NCI-H526 (cell line): ENCODE results near the gene F3.
"Not testable (repeated sequence)": the region's sequence is repeated elsewhere in the genome, so short reads cannot be mapped to it uniquely, and the experiment has no call there.

Source experiments
- DNase-seq, 2 experiments: peaks; one replicate each; lab custom pipeline; 2025; lab: John Stamatoyannopoulos, UW

Gene F3

DNA sequence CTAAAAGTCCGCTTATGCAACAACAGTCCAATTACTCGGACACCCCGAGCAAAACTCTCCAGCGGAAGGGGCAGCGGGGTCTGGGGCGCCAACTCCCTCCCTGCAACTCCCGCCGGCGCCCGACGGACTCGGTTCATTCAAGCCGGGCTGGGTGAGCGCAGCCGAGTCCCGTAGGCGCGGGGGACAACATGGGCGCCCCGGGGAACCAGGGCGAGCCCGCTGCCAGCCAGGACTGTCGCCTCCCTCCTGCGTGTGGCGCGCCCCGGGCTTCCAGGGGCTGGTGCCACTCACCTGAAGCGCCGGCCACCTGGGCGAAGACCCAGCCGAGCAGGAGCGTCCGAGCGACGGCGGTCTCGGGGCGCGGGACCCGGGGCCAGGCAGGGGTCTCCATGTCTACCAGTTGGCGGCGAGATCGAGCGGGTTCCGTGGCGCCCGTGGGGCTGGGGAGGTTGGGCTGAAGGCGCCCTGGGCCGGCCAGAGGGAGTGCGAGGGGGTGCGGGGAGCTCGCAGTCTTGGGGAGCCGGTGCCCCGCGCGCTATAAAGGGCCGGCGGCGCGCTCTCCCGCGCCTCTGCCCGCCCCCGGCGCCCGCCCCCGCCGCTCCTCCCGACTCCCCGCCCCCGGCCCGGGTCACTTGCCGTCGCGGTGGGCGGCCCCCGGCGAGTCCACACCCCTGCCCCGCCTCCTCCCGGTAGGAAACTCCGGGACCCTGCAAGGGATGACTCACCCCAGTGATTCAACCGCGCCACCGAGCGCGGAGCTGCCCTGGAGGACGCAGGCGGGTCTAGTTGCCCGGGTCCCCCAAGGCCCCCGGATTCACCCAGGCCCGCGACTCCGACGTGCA lies at the start of gene F3:
Gene F3 (minus strand): TSS at position 514 of the 842 bp plus-strand sequence. CDS start 123 bp downstream, at position 391.
- DNase-seq: peak in 1 of 2 experiments; percentile 80

DNA sequence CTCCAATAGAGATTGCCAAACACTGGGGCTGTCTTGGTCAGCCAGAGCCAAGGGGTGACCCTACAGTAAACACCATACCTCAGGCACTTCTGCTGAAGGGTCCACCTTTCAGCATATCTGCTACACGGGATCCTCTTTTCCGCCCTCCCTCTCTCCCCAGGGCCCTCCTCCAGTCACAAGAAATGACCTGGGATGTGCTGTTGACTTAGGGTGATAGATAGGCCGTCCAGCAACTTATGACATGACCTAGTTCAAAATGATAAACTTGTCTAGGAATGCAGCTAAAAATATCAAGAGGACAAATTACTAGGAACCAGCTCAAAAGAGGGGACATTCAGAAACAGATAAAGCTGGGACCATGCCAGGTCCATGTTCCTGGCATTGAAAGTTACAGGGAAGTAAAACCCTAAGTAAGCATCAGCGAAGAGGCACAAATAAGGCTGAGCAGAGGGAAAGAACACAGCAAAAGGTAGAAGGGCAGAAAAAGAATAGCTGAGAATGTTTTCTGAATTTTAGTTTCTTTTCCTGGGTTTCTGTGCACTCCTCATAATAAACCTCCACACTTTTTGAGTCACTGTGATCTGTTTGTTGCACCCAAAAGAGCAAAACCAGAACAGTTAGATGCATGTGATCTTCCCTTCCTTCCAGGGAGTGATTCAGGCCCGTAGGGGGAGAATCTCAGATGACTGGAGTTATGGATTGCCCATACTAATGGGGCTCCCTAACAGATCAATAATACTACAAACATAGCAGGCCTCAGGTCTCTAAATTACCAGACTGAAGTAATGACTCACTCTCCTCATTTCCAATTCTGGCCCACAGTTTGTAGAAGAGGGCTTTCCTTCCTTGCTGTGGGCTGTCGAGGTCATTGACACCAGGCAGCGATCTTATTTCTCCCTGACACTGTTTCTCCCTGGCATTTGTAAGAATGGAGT lies 48.9 kb upstream of the F3 start:
- DNase-seq: no peak

DNA sequence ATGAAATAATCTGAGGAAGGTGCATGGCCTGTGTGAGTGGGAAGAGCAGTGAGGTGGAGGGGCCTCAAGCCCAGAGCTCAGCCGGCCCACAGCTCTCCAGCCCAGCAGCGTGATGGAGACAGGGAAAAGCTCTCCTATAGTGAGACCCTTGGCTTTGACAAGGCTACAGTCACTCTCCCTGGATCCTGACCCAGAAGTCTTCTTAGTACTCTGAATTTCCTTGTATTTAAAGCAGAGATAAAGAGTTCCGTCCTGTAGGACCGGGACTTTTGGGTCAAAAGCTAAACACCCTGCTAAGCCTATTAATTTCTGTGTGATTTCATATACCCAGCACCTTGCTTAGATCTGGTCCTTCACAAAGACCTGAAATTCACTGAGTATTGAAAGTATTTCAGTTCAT lies 48.2 kb upstream of the F3 start:
- DNase-seq: no peak

DNA sequence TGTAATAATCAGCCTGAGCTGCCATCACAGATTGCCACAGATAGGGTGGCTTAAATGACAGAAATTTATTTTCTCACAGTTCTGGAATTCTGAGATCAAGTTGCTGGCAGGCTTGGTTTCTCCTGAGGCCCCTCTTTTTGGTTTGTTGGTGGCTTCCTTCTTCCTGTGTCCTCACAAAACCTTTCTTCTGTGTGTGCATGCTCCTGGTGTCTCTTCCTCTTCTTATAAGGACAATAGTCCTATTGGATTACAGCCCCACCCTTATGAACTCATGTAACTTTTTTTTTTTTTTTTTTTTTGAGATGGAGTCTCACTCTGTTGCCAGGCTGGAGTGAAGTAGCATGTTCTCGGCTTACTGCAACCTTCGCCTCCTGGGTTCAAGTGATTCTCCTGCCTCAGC lies 41.0 kb upstream of the F3 start:
- no peak for DNase-seq

DNA sequence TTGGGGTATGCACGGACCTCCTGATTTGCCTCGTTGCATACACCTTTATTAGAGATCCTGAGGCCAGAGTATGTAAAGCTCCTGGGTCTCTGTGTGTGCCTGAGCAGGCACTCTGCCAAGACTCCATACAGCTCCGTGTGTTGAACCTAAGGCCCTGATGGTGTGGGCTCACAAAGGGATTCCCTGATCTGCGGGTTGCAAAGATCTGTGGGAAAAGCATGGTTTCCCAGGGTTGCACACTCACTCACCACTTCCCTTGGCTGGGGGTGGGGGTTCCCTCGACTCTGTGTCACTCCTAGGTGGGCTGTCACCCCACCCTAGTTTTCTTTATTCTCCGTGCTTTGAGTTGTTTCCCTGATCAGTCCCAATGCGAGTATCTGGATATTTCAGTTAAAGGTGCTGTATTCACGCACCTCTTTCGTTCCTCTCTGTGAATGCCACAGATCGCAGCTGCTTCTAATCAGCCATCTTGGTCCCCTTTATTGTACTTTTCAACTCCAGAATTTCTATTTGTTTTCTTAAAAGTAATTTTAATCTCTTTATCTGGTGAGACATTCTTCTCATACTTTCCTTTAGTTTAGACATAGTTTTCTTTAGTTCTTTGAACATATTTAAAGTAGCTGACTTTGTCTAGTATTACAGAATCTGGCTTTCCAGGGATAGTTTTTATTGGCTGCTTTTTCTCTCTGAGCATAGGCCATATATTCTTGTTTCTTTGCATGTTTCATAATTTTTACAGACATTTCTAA lies 39.0 kb upstream of the F3 start:
- DNase-seq: no peak

DNA sequence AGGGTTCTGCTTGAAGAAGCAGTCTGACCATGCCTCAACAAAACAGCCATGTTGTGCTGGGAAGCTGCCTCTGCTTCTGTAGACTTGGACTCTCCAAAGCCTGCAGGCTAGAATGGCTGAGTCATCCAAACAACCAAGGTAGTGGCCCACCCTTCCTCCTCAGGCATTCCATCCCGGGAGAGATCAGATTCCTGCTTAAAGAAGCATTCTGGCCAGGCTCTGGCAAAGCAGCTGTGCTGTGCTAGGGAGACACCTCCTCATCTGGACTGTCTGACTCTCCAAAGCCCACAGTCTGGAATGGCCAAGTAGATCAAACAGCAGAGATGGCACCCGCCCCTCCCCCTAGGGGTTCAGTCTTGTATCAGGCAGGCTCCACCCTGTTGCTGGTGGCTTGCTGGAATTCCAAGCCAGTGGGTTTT lies 38.3 kb upstream of the F3 start:
- DNase-seq: no peak

DNA sequence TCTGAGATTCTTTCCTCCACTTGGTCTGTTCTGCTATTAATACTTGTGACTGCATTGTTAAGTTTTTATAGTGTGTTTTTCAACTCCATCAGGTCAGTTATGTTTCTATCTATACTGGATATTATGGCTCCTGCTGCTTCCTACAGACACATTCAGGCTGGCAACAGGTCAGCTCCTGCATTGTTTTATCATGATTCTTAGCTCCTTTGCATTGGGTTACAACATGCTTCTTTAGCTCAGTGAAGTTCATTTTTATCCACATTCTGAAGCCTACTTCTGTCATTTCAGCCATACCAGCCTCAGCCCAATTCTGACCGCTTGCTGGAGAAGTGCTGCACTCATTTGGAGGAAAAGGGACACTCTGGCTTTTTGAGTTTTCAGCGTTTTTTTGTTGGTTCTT lies 37.3 kb upstream of the F3 start:
- no peak for DNase-seq

DNA sequence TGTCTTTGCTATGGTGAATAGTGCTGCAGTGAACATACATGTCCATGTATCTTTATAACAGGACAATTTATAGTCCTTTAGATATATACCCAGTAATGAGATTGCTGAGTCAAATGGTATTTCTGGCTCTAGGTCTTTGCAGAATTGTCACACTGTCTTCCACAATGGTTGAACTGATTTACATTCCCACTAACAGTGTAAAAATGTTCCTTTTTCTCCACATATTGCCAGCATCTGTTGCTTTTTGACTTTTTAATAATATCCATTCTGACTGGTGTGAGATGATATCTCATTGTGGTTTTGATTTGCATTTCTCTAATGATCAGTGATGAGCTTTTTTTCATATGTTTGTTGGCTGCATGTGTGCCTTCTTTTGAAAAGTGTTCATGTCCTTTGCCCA lies 32.4 kb upstream of the F3 start:
- DNase-seq: not testable (repeated sequence)

DNA sequence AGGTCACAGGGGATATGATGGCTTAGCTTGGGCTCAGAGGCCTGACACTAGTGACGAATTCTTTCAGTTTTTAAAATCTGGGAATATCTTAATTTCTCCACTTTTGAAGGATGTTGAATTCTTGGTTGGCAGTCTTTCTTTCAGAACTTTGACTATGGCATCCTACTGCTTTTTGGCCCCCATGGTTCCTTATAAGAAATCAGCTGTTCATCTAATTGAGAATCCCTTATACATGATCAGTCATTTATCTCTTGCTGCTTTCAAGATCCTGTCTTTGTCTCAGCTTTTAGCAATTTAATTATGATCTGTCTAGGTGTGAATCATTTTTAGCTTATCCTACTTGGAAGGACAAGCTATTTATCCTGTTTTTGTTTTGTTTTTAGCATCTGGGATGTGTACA lies 31.2 kb upstream of the F3 start:
- no peak for DNase-seq

DNA sequence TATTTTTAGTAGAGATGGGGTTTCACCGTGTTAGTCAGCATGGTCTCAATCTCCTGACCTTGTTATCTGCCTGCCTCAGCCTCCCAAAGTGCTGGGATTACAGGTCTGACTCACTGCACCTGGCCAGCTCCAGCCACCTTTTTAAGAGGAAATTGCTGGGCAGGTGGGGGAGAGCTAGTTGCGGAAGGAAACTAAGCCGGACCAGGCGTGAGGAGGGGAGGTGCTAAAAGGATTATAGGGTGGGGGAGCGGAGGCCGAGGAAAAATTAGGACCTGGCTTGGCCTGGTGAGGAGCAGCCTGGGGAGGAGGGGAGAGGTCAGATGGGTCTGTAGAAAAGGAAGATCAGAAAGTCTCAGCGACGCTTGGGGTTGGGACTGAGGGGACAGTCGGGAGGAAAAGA lies 29.4 kb upstream of the F3 start:
- not testable (repeated sequence) for DNase-seq

DNA sequence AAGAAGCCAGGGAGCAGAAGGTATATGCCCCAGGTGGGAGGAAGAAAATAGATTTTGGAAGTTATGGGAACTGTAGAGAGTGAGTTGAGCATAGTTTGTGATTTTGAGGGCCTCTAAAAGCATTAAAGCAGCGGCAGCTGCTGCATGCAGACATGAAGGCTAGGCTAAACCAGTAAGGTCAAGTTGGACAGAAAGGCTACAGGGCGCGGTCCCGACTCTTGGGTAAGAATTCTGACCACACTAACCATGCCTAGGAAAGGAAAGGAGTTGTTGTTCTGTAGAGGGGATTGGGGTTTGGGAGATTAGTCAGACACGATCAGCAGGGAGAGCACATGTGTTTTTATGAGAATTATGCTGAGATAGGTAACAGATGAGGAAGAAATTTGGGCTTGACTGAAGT lies 27.2 kb upstream of the F3 start:
- not testable (repeated sequence) for DNase-seq

DNA sequence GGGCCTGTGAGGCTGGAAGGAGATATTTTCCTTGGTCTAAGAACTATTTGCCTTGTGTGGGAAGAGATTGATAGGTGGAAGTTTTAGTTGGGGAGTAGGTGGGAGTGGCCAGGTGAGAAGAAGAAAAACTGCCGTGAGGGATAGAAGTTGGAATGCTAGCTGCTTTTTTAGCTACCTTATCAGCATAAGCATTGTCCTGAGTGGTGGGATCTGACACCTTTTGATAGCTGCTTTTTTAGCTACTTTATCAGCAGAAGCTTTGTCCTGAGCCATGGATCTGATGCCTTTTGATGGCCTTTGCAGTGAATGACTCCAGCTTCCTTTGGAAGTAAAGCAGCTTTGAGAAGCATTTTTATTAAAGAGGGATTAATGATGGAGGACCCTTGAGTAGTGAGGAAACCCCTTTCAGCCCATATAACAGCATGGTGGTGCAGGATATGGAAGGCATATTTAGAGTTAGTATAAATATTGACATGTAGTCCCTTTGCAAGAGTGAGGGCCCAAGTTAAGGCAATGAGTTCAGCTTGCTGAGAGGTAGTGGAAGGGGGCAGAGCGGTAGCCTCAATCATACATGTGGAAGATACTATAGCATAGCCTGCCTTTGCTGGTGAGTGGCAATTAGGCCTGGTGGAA lies 26.5 kb upstream of the F3 start:
- DNase-seq: not testable (repeated sequence)

DNA sequence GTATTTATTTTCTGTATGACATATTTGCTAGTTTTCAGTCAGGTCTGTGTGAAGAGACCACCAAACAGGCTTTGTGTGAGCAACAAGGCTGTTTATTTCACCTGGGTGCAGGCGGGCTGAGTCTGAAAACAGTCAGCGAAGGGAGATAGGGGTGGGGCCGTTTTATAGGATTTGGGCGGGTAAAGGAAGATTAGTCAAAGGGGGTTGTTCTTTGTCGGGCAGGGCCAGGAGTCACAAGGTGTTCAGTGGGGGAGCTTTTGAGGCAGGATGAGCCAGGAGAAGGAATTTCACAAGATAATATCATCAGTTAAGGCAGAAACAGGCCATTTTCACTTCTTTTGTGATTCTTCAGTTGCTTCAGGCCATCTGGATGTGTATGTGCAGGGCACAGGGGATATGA lies 24.9 kb upstream of the F3 start:
- not testable (repeated sequence) for DNase-seq

DNA sequence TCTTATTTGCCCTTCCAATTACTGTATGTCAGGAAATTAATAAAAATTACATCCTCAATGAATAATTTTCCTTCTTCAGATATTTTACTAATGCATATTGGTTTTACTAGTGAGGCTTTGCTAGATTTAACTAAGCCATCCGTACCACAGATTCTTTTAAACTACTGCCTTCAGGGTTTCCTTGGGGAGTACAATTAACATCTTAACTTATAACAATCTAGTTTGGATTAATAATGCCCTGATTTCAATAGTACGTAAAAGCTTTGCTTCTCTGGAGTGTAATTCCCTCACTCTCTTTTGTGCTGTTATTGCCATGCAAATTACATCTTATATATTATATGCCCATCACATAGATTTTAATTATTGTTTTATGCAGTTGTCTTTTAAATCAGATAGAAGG lies 24.3 kb upstream of the F3 start:
- no peak for DNase-seq

DNA sequence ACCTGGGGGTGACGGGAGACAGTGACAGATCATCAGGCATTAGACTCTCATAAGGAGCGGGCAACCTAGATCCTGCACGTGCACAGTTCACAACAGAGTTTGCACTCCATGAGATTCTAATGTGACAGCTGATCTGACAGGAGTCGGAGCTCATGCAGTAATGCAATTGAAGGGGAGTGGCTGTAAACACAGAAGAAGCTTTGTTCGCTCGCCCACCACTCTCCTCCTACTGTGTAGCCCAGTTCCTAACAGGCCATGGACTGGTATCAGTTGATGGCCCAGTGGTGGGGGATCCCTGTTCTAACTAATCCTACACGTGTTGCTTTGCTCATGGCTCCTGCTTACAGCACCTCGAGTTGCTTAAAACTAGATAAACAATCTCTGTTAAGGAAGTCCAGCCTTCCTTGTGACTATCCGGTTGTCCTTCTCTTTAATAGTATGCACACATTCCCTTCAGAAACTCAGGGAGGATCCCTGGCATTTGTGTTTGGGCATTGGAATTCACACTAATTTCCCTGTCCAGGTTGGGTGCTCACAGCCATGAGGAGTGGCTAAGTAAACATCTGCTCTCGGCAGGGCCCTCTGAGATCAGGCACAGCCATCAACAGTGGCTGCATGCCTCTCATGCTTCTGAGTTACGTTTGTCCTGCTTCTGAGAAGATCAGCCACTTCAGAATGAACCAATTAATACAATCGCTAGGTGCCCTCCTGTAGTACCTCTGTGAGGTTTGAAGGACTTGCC lies 21.1 kb upstream of the F3 start:
- DNase-seq: peak in 1 of 2 experiments; percentile 28

DNA sequence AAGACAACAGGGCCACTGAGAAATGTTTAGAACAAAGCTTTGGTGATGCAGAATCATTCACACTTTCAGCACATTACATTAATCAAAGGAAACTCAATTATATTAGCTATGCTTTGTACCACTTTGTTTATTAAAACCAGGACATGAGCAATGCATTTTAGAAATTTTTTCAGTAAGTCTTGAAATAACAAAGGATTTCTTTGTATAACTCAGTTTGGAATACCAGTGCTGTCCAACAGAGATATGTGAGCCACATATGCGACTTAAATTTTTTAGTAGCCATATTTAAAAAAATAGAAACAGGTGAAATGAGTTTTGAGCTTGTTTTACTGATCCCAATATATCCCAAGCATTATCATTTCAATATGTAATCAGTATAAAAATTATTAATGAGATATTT lies 18.8 kb upstream of the F3 start:
- DNase-seq: no peak

DNA sequence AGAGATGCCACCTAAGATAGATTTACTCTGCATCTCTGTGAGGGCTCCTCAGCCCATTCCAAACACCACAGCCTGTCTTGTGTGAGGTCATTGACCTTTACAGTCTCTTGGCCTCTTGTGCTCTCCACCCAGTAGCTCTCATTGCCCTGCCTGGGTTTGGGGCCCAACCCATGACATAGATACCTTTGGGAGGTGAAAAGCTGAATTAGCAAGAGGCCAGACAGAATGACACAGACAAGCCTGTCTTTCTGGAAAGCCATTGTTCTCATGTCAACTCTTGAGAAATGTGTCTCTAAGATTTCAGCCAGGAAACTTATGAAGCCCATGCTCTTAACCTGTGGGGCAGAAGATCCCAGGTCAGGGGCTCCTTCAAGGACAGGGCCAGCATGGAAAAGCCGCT lies 18.4 kb upstream of the F3 start:
- DNase-seq: no peak

DNA sequence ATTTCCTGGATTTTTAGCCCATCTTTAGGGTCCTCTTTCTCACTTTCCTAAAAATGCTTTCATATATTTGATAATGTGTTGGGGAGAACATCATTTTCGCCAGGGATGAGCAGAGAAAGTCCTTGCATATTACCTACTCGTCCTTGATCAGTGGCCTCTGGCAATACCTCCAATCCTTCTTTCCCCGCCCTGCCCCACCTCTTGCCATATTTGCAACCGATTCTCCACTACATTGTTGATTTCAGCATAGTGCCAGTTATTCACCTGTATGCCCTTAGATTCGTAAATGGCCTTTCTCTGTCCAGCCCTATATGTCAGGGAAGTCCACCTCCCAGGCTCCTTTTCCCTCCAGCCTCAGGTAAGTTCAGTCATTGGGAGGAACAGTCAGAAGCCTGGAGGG lies 13.5 kb upstream of the F3 start:
- DNase-seq: no peak

DNA sequence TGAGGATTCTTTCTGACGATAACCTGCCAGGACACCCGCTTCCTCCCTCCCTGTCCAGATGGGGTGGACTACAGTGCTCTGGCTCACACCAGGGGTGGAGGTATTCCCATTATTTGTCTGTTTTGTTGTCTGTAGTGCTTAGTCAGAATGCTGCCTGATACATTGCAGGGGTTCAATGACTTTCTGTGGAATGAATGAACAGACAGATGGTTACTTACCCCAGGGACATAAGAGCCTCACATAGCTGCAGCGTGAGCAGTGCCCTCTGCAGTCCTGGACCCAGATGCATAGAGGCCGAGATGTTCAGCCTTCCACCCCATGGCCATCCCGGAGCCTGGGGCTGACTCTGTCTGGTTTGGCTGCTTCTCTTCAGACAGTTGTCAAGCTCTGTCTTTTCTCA lies 13.0 kb upstream of the F3 start:
- no peak for DNase-seq

DNA sequence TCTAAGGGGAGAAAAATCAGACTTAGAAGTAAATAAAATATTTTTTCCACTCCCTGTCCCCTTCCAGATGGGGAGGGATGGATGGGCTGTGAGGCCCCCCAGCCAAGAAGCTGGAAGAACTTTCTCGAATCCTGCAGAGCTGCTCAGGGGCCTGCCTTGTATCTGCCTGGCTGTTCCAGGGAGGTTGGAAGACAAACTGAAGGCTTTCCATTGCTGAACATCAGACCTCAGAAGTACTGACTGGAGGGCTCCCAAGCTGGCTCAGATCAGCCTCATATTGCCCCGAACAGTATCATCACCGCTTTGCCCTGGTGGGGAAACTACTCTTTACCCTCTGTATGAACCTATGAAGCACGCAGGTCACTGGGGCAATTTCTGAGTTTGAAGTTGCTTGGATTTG lies 12.4 kb upstream of the F3 start:
- no peak for DNase-seq

DNA sequence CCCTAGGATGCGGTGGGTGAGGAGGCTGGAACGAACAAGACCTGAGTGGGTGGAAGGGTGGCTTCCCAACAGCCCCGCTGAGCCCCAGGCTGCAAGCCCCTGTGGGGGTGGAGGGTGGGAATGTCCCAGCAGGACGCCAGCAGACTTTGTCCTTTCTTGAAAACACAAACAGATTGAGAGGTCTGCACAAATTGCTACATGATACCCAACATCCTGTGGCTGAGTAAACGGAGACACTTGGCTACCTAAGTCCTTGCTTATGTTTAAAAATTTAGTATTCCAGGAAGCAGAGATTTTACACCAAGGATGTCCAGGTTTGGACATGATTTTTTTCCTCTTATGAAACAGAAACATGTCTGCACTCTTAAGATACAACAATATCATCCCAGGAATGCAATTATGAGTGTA lies 11.8 kb upstream of the F3 start:
- DNase-seq: no peak
